ENCODE measurements around the gene SCAND1.

DNA sequence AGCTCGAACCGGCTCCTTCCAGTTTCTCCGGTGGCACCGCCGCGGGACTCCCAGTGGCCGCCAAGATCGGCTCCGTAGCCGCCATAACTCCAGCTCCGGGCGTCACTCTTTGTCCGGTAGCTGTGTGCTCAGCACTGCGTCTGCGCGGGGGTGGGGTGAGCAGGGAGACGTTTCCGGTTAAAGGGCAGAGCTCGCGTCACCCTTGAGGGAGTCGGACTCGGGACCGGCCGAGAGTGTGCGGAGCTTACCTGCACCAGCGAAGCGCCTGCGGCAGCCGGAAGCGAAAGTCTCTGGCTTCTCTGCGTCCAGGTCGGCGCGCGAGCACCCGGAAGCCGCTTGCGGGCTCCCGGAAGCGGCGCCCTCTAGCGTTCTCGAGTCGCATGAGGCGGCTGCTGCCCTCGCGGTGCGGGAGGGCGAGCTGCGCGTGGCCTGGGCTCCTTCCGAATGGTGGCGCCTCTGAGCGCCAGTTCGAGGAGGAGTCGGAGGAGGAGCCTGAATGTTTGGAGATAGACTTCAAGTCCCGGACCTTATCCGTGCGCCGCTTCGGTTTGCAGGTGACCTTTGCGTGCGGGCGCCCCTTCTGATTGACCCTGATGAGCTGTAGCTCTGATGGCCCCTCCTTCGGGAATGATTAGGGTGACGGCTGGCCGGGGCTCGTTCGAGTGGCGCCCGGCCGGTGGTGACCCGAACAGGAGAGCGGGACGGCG lies at the start of gene SCAND1:
- TF ChIP-seq, protein P1, sequence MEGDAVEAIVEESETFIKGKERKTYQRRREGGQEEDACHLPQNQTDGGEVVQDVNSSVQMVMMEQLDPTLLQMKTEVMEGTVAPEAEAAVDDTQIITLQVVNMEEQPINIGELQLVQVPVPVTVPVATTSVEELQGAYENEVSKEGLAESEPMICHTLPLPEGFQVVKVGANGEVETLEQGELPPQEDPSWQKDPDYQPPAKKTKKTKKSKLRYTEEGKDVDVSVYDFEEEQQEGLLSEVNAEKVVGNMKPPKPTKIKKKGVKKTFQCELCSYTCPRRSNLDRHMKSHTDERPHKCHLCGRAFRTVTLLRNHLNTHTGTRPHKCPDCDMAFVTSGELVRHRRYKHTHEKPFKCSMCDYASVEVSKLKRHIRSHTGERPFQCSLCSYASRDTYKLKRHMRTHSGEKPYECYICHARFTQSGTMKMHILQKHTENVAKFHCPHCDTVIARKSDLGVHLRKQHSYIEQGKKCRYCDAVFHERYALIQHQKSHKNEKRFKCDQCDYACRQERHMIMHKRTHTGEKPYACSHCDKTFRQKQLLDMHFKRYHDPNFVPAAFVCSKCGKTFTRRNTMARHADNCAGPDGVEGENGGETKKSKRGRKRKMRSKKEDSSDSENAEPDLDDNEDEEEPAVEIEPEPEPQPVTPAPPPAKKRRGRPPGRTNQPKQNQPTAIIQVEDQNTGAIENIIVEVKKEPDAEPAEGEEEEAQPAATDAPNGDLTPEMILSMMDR (IDR thresholded peaks at IDR 0.05) = peak; percentile 76 to 97 (median 91)
- TF ChIP-seq POLR2A (IDR thresholded peaks at IDR 0.05) (peak; percentile 57), POLR2AphosphoS5 (IDR thresholded peaks at IDR 0.05) (peak; percentile 55 to 77 (median 70))

All from breast epithelium (tissue), 3 donors.